CD14-positive monocyte (primary cell): ENCODE data around the gene SPRED2. TPM values are rescaled to one million over a fixed set of nuclear protein-coding genes. Genes with fewer than 3 reads are reported as not detected.
"Not testable (repeated sequence)": the region's sequence is repeated elsewhere in the genome, so short reads cannot be mapped to it uniquely, and the experiment has no call there.

Experiments used
- DNase-seq, 3 donors: peaks; one replicate each; pipeline ENCODE4 v3.0.0-alpha.2; 2011 to 2022
- H2AFZ ChIP-seq: 2 replicates; pipeline ENCODE4 v1.6.0; 2012; ENCODE audit warnings: mild to moderate bottlenecking, low read depth, low read length, inconsistent platforms; ENCODE audit not compliant: insufficient read depth, poor library complexity, severe bottlenecking
- H3K27ac ChIP-seq, 2 donors: 1 replicate in 1 of 2; 2 replicates in 1 of 2; pipeline ENCODE4 v1.5.1; 2012 to 2013; ENCODE audit warnings: low read length in 2 of 2, control low read depth in 1 of 2, inconsistent platforms in 1 of 2, low read depth in 1 of 2, mild to moderate bottlenecking in 1 of 2
- H3K27me3 ChIP-seq, 2 donors: one replicate each; pipeline versions ENCODE4 v1.6.0 to v1.6.1; 2011 to 2013; ENCODE audit warnings: low read length in 2 of 2; ENCODE audit not compliant: control insufficient read depth in 2 of 2, insufficient read depth in 2 of 2
- H3K36me3 ChIP-seq, 2 donors: replicated peaks in 1 of 2; 1 replicate in 1 of 2; 2 replicates in 1 of 2; pipeline versions ENCODE4 v1.5.1 to v1.6.1; 2012 to 2013; ENCODE audit warnings: low read length in 2 of 2, control low read depth in 1 of 2, inconsistent platforms in 1 of 2, mild to moderate bottlenecking in 1 of 2; ENCODE audit not compliant: insufficient read depth in 2 of 2, control insufficient read depth in 1 of 2
- H3K4me1 ChIP-seq, 2 donors: 1 replicate in 1 of 2; 2 replicates in 1 of 2; pipeline versions ENCODE4 v1.5.1 to v1.6.1; 2012 to 2013; ENCODE audit warnings: low read length in 2 of 2, control low read depth in 1 of 2, inconsistent platforms in 1 of 2, mild to moderate bottlenecking in 1 of 2, moderate library complexity in 1 of 2; ENCODE audit not compliant: insufficient read depth in 2 of 2, control insufficient read depth in 1 of 2
- H3K4me2 ChIP-seq: replicated peaks from 2 replicates; pipeline ENCODE3; 2012; ENCODE audit warnings: low read length, moderate library complexity, mild to moderate bottlenecking; ENCODE audit not compliant: poor library complexity, severe bottlenecking; ENCODE audit errors: extremely low read depth
- H3K4me3 ChIP-seq, 3 experiments: fragments of 200-600 bp in 1 of 3; sonication (generic) in 1 of 3; replicated peaks in 1 of 3; 1 replicate in 2 of 3; 2 replicates in 1 of 3; pipeline ENCODE4 v1.5.1; 2011 to 2013; ENCODE audit warnings: low read length in 3 of 3, mild to moderate bottlenecking in 3 of 3, control low read depth in 2 of 3, low read depth in 2 of 3, inconsistent platforms in 1 of 3, moderate library complexity in 1 of 3
- H3K79me2 ChIP-seq: 2 replicates; pipeline ENCODE4 v1.6.0; 2012; ENCODE audit warnings: mild to moderate bottlenecking, control low read depth, inconsistent platforms, low read length, moderate library complexity; ENCODE audit not compliant: insufficient read depth
- H3K9ac ChIP-seq: 2 replicates; pipeline ENCODE4 v1.6.0; 2017; ENCODE audit warnings: low read length, mild to moderate bottlenecking; ENCODE audit not compliant: insufficient read depth, poor library complexity, severe bottlenecking
- H3K9me3 ChIP-seq, 2 donors: replicated peaks in 1 of 2; 1 replicate in 1 of 2; 2 replicates in 1 of 2; pipeline versions ENCODE4 v1.5.1 to v1.6.1; 2012 to 2013; ENCODE audit warnings: low read length in 2 of 2, control low read depth in 1 of 2; ENCODE audit not compliant: control insufficient read depth in 1 of 2, insufficient read depth in 1 of 2
- H4K20me1 ChIP-seq: 2 replicates; pipeline ENCODE4 v1.6.0; 2012; ENCODE audit warnings: mild to moderate bottlenecking, low read length, control low read depth, moderate library complexity; ENCODE audit not compliant: insufficient read depth
- H3K27ac Mint-ChIP-seq, 7 donors: one replicate each; pipeline ENCODE4 v1.8.0; 2020; ENCODE audit warnings: mild to moderate bottlenecking in 7 of 7, mixed read lengths in 7 of 7, moderate library complexity in 6 of 7, inconsistent platforms in 2 of 7
- H3K27me3 Mint-ChIP-seq, 3 donors: one replicate each; pipeline ENCODE4 v1.8.0; 2021 to 2022; ENCODE audit warnings: low read depth in 3 of 3, mild to moderate bottlenecking in 3 of 3, mixed read lengths in 3 of 3, moderate library complexity in 3 of 3, inconsistent platforms in 1 of 3
- H3K36me3 Mint-ChIP-seq, 2 donors: one replicate each; pipeline ENCODE4 v1.8.0; 2020; ENCODE audit warnings: mixed read lengths in 2 of 2, inconsistent platforms in 1 of 2, mild to moderate bottlenecking in 1 of 2
- H3K4me1 Mint-ChIP-seq: one replicate; pipeline ENCODE4 v1.8.0; 2020; ENCODE audit warnings: mild to moderate bottlenecking, mixed read lengths
- H3K4me3 Mint-ChIP-seq, 2 donors: one replicate each; pipeline ENCODE4 v1.8.0; 2020; ENCODE audit warnings: mild to moderate bottlenecking in 2 of 2, mixed read lengths in 2 of 2, moderate library complexity in 1 of 2
- H3K9me3 Mint-ChIP-seq, 7 donors: one replicate each; pipeline ENCODE4 v1.8.0; 2020 to 2022; ENCODE audit warnings: mixed read lengths in 7 of 7, mild to moderate bottlenecking in 6 of 7, moderate library complexity in 6 of 7, inconsistent platforms in 2 of 7
- WGBS: methylation state at CpG from one replicate; pipeline ENCODE4 v1.1.5; 2013; ENCODE audit warnings: missing lambda C conversion rate; ENCODE audit not compliant: insufficient coverage; 5-methylcytosine and 5-hydroxymethylcytosine counted together
- intact Hi-C, 2 donors: fragments of 100-400 bp; cut with micrococcal nuclease; formaldehyde crosslinking; loops; one replicate each; pipeline versions ENCODE4 v1.15.0 to v1.15.1; 2023
- polyA plus RNA-seq, 3 donors: library from polyadenylated mRNA; depleted of rRNA in 1 of 3; unstranded in 2 of 3; stranded (reverse) in 1 of 3; fragments of 300-500 nt in 2 of 3; fragments of >200 nt in 1 of 3; fragmentation: Illumina TruSeq in 2 of 3; gene quantifications; 1 replicate in 2 of 3; 2 replicates in 1 of 3; pipeline ENCODE4 v1.2.3, GENCODE V29; 2012 to 2021
- TF ChIP-seq, protein P1 (sequence below): fragments of 200-600 bp; IDR thresholded peaks from one replicate; pipeline ENCODE4 v1.8.0; 2022; ENCODE audit warnings: antibody characterized with exemption, mild to moderate bottlenecking

Gene SPRED2
- polyA plus RNA-seq, 3 donors: 0.20 to 2.0 (median 0.33) TPM

DNA sequence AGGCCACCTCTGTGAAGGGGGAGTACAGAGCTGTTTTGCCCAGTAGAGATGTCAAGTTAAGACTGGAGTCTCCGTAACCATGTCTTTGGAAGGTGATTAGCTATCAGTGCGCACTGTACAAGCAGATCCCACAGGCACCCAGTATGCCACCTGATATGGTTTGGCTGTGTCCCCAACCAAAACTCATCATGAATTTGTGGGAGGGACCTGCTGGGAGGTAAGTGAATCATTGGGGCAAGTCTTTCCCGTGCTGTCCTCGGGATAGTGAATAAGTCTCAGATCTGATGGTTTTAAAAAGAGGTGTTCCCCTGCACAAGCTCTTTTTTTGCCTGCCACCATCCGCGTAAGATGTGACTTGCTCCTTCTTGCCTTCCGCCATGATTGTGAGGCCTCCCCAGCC, 114.6 kb downstream of the SPRED2 start:
- Histone ChIP-seq H3K4me2 (no peak overlapping the region), H3K27ac (no peak overlapping the region), H3K79me2 (no peaks in the 10 kb centered on the region), H2AFZ (no peak overlapping the region), H4K20me1 (no peaks in the 10 kb centered on the region), H3K9ac (no peak overlapping the region), H3K4me1 (no peaks in the 10 kb centered on the region), H3K4me3 (no peak overlapping the region), H3K27me3 (no peaks in the 10 kb centered on the region), H3K9me3 (peaks cover 0 to 3% of the 10 kb centered on the region in 2 donors), H3K36me3 (peaks cover 14 to 33% of the 10 kb centered on the region in 2 donors)
- peak overlapping the region in 1 of 7 donors; percentile 25 for H3K27ac Mint-ChIP-seq
- 86% methylated on average over 7 of the region's 7 CpGs for WGBS
- intact Hi-C loops: no loop called here
- TF ChIP-seq, protein P1, sequence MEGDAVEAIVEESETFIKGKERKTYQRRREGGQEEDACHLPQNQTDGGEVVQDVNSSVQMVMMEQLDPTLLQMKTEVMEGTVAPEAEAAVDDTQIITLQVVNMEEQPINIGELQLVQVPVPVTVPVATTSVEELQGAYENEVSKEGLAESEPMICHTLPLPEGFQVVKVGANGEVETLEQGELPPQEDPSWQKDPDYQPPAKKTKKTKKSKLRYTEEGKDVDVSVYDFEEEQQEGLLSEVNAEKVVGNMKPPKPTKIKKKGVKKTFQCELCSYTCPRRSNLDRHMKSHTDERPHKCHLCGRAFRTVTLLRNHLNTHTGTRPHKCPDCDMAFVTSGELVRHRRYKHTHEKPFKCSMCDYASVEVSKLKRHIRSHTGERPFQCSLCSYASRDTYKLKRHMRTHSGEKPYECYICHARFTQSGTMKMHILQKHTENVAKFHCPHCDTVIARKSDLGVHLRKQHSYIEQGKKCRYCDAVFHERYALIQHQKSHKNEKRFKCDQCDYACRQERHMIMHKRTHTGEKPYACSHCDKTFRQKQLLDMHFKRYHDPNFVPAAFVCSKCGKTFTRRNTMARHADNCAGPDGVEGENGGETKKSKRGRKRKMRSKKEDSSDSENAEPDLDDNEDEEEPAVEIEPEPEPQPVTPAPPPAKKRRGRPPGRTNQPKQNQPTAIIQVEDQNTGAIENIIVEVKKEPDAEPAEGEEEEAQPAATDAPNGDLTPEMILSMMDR: no peak
- no peaks in the 10 kb centered on the region for H3K4me1 Mint-ChIP-seq
- H3K4me3 Mint-ChIP-seq: no peak overlapping the region
- DNase-seq: no peak
- H3K27me3 Mint-ChIP-seq: peaks cover 0 to 2% (median 0%) of the 10 kb centered on the region in 3 donors
- H3K9me3 Mint-ChIP-seq: peaks cover 0 to 11% (median 6%) of the 10 kb centered on the region in 7 donors
- peaks cover 28% of the 10 kb centered on the region in 2 donors for H3K36me3 Mint-ChIP-seq

DNA sequence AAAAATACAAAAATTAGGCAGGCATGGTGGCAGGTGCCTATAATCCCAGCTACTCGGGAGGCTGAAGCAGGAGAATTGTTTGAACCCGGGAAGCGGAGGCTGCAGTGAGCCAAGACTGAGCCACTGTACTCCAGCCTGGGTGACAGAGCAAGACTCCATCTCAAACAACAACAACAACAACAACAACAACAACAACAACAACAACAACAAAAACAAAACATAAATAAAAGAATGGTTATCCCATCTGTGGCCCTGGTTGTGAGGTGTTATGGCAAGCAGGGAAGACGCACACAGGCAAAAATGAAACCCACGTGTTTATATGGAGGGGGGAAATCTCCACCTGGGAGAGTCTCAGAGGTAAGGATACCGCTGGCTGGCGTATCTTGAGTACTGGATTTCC, 115.0 kb downstream of the SPRED2 start:
- H3K9ac ChIP-seq, DNase-seq, H3K4me1 Mint-ChIP-seq, H3K79me2 ChIP-seq, intact Hi-C loops, H3K4me2 ChIP-seq, H3K27ac Mint-ChIP-seq, H2AFZ ChIP-seq, H3K4me3 ChIP-seq, H3K4me3 Mint-ChIP-seq, H3K27ac ChIP-seq, H3K9me3 ChIP-seq, H4K20me1 ChIP-seq, H3K4me1 ChIP-seq, H3K27me3 ChIP-seq, H3K27me3 Mint-ChIP-seq: not testable (repeated sequence)
- peaks cover 0 to 11% (median 6%) of the 10 kb centered on the region in 7 donors for H3K9me3 Mint-ChIP-seq
- H3K36me3 ChIP-seq: peaks cover 14 to 38% of the 10 kb centered on the region in 2 donors
- peaks cover 31% of the 10 kb centered on the region in 2 donors for H3K36me3 Mint-ChIP-seq
- WGBS: 100% methylated on average over 3 of the region's 7 CpGs
